ENCODE data around the gene CARMIL1.

- TF ChIP-seq POLR2A (IDR thresholded peaks at IDR 0.05), result no peak
- TF ChIP-seq, protein P1, sequence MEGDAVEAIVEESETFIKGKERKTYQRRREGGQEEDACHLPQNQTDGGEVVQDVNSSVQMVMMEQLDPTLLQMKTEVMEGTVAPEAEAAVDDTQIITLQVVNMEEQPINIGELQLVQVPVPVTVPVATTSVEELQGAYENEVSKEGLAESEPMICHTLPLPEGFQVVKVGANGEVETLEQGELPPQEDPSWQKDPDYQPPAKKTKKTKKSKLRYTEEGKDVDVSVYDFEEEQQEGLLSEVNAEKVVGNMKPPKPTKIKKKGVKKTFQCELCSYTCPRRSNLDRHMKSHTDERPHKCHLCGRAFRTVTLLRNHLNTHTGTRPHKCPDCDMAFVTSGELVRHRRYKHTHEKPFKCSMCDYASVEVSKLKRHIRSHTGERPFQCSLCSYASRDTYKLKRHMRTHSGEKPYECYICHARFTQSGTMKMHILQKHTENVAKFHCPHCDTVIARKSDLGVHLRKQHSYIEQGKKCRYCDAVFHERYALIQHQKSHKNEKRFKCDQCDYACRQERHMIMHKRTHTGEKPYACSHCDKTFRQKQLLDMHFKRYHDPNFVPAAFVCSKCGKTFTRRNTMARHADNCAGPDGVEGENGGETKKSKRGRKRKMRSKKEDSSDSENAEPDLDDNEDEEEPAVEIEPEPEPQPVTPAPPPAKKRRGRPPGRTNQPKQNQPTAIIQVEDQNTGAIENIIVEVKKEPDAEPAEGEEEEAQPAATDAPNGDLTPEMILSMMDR (IDR thresholded peaks at IDR 0.05), result no peak
These were observed 218.3 kb downstream of the CARMIL1 start for GRCh38 chr6:25497383-25498040.
